Upper lobe of left lung (tissue), 6 donors: Measurements from ENCODE around the gene PGD. TPM values are rescaled to one million over a fixed set of nuclear protein-coding genes. Genes with fewer than 3 reads are reported as not detected.

Experiments
- ATAC-seq, 2 donors: fragments of 200-7000 bp; cut with Tn5 transposase; one replicate each; pipeline ENCODE4 v1.9.1; 2022; ENCODE audit warnings: mild to moderate bottlenecking in 2 of 2, moderate library complexity in 2 of 2; ENCODE audit not compliant: low FRiP score in 2 of 2
- DNase-seq, 2 donors: peaks; one replicate each; pipeline ENCODE4 v3.0.0-alpha.2; 2019 to 2020
- H3K27ac ChIP-seq, 4 donors: fragments of 200-600 bp; sonication (generic); one replicate each; pipeline ENCODE4 v1.5.1; 2016 to 2019
- H3K27me3 ChIP-seq, 4 donors: fragments of 200-600 bp; sonication (generic); one replicate each; pipeline ENCODE4 v1.5.1; 2017 to 2019
- H3K36me3 ChIP-seq, 4 donors: fragments of 200-600 bp; sonication (generic); one replicate each; pipeline ENCODE4 v1.5.1; 2016 to 2019
- H3K4me1 ChIP-seq, 4 donors: fragments of 200-600 bp; sonication (generic); one replicate each; pipeline ENCODE4 v1.5.1; 2018 to 2019
- H3K4me3 ChIP-seq, 4 donors: fragments of 200-600 bp; sonication (generic); one replicate each; pipeline ENCODE4 v1.5.1; 2017 to 2019; ENCODE audit warnings: mild to moderate bottlenecking in 2 of 4, moderate library complexity in 1 of 4
- H3K9me3 ChIP-seq, 4 donors: fragments of 200-600 bp; sonication (generic); one replicate each; pipeline ENCODE4 v1.5.1; 2018 to 2019
- EP300 ChIP-seq, 4 donors: sonication (generic); formaldehyde crosslinking; IDR thresholded peaks; one replicate each; pipeline ENCODE4 v1.5.1; 2017; ENCODE audit warnings: antibody characterized with exemption in 4 of 4, control low read depth in 2 of 4
- POLR2A ChIP-seq, 4 donors: fragments of 450-650 bp; IDR thresholded peaks; one replicate each; pipeline ENCODE4 v1.5.1; 2016 to 2017; ENCODE audit warnings: antibody characterized with exemption in 4 of 4, mild to moderate bottlenecking in 2 of 4
- POLR2AphosphoS5 ChIP-seq, 2 donors: sonication (generic); formaldehyde crosslinking; IDR thresholded peaks; one replicate each; pipeline ENCODE4 v1.5.1; 2017; ENCODE audit warnings: antibody characterized with exemption in 2 of 2
- WGBS, 2 donors: methylation state at CpG; one replicate each; pipeline ENCODE4 v1.1.5; 2017 to 2018; 5-methylcytosine and 5-hydroxymethylcytosine counted together
- total RNA-seq, 6 donors: library from RNA; depleted of rRNA in 4 of 6; stranded (reverse); fragments of >200 nt in 4 of 6; gene quantifications; one replicate each; pipeline versions ENCODE4 v1.1.0 to v1.2.1, GENCODE V29; 2016 to 2021
- TF ChIP-seq, protein P1 (sequence below), 6 experiments: fragments of 450-650 bp in 4 of 6; fragments of 200-600 bp in 2 of 6; sonication (generic) in 2 of 6; IDR thresholded peaks; one replicate each; pipeline ENCODE4 v1.5.1; 2016 to 2019; ENCODE audit warnings: antibody characterized with exemption in 6 of 6
- donor health status: DM: no; HTN: no; CAD: no; lungs with moderate emphysema.
- donor health status: DM: no; HTN: yes; CAD: no; lungs with severe emphysema.

Gene PGD
- total RNA-seq, 6 donors from 2014 or later: 118 to 211 (median 183) TPM

DNA sequence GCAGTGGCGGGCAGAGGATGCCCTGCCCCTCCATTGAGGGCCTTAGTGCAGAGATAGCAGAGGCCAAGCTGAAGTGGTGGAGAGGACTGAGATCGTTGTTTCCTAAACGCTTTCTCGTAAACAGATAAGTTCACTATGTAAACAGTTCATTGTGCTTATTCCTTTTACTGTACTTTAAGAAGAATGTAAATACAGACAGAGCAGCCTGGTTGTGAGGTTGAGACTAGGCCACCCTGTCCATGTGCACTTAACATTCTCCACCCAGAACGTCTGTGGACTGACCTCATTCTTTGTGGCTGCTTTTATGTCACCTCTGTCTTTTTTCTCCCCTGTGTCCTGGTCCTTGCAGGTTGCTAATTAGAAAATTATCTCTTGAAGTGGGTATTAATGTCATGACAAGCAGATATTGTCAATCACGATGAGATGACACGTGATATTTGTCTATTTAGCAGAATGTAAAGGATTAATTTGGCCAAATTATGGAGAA lies 39.9 kb downstream of the PGD start:
- peaks cover 0 to 12% (median 3%) of the 10 kb centered on the region in 4 donors for H3K4me1 ChIP-seq
- ATAC-seq: peak in 1 of 2 donors; percentile 46
- peak overlapping the region in 1 of 4 donors; percentile 22 for H3K27ac ChIP-seq
- 47 to 54% methylated on average over 7 of the region's 7 CpGs for WGBS, 2 donors
- no peaks in the 10 kb centered on the region for H3K9me3 ChIP-seq
- H3K4me3 ChIP-seq: no peak overlapping the region
- no peaks in the 10 kb centered on the region for H3K27me3 ChIP-seq
- TF ChIP-seq, protein P1, sequence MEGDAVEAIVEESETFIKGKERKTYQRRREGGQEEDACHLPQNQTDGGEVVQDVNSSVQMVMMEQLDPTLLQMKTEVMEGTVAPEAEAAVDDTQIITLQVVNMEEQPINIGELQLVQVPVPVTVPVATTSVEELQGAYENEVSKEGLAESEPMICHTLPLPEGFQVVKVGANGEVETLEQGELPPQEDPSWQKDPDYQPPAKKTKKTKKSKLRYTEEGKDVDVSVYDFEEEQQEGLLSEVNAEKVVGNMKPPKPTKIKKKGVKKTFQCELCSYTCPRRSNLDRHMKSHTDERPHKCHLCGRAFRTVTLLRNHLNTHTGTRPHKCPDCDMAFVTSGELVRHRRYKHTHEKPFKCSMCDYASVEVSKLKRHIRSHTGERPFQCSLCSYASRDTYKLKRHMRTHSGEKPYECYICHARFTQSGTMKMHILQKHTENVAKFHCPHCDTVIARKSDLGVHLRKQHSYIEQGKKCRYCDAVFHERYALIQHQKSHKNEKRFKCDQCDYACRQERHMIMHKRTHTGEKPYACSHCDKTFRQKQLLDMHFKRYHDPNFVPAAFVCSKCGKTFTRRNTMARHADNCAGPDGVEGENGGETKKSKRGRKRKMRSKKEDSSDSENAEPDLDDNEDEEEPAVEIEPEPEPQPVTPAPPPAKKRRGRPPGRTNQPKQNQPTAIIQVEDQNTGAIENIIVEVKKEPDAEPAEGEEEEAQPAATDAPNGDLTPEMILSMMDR (IDR thresholded peaks at IDR 0.05): no peak
- TF ChIP-seq POLR2AphosphoS5 (IDR thresholded peaks at IDR 0.05) (peak in 1 of 2 donors; percentile 30), EP300 (IDR thresholded peaks at IDR 0.05) (peak in 1 of 4 donors; percentile 9), POLR2A (IDR thresholded peaks at IDR 0.05) (no peak)
- peaks cover 0 to 7% (median 1%) of the 10 kb centered on the region in 4 donors for H3K36me3 ChIP-seq
- no peak for DNase-seq

- WGBS, 2 donors: 97% methylated on average over 2 of the region's 2 CpGs
- H3K27me3 ChIP-seq: no peaks in the 10 kb centered on the region
Observed at GRCh38 chr1:10440305-10440704, 41.4 kb downstream of the PGD start.

GRCh38 chr1:10440794-10441193 lies 41.9 kb downstream of the PGD start:
- TF ChIP-seq POLR2AphosphoS5 (IDR thresholded peaks at IDR 0.05): no peak
- no peak for TF ChIP-seq EP300 (IDR thresholded peaks at IDR 0.05)
- TF ChIP-seq POLR2A (IDR thresholded peaks at IDR 0.05): no peak
- TF ChIP-seq, protein P1 (IDR thresholded peaks at IDR 0.05): no peak
- no peak for ATAC-seq

More at GRCh38 chr1:10440305-10440704, 41.4 kb downstream of the PGD start:
- TF ChIP-seq POLR2A (IDR thresholded peaks at IDR 0.05) (no peak), POLR2AphosphoS5 (IDR thresholded peaks at IDR 0.05) (no peak), EP300 (IDR thresholded peaks at IDR 0.05) (no peak)
- TF ChIP-seq, protein P1 (IDR thresholded peaks at IDR 0.05): no peak
- Histone ChIP-seq H3K4me1 (peaks cover 0 to 12% (median 3%) of the 10 kb centered on the region in 4 donors), H3K4me3 (no peak overlapping the region), H3K27ac (no peak overlapping the region), H3K9me3 (no peaks in the 10 kb centered on the region), H3K36me3 (peaks cover 0 to 14% (median 1%) of the 10 kb centered on the region in 4 donors)
- ATAC-seq (no peak), DNase-seq (no peak)

DNA sequence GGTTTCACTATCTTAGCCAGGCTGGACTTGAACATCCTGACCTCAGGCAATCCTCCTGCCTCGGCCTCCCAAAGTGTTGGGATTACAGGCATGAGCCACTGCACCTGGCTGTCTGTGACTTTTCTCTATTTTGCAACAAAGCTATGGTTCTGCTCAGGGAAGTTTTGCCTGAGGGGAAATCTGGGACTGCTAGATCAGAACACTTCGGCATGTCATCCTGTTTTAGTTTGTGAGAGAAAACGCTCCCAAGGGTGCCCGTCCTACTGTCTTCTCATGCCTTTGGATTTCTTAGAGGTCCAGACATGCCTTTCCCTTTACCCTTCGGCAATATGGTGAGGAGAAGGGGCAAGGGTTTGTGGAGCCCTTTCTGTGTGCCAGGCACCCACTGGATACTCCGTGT lies 45.4 kb downstream of the PGD start:
- 94 to 95% methylated on average over 6 of the region's 6 CpGs for WGBS, 2 donors
- Histone ChIP-seq H3K27ac (no peak overlapping the region), H3K27me3 (no peaks in the 10 kb centered on the region), H3K4me1 (peaks cover 0 to 1% (median 0%) of the 10 kb centered on the region in 4 donors), H3K4me3 (no peak overlapping the region), H3K9me3 (no peaks in the 10 kb centered on the region), H3K36me3 (peaks cover 0 to 14% (median 1%) of the 10 kb centered on the region in 4 donors)
- TF ChIP-seq POLR2A (IDR thresholded peaks at IDR 0.05): no peak
- no peak for TF ChIP-seq EP300 (IDR thresholded peaks at IDR 0.05)
- TF ChIP-seq, protein P1 (IDR thresholded peaks at IDR 0.05): no peak
- no peak for TF ChIP-seq POLR2AphosphoS5 (IDR thresholded peaks at IDR 0.05)
- DNase-seq: no peak
- no peak for ATAC-seq

More at GRCh38 chr1:10440794-10441193, 41.9 kb downstream of the PGD start:
- Histone ChIP-seq H3K27me3 (no peaks in the 10 kb centered on the region), H3K4me1 (peaks cover 0 to 12% (median 3%) of the 10 kb centered on the region in 4 donors), H3K4me3 (no peak overlapping the region), H3K9me3 (no peaks in the 10 kb centered on the region), H3K36me3 (peaks cover 0 to 14% (median 1%) of the 10 kb centered on the region in 4 donors), H3K27ac (no peak overlapping the region)
- WGBS, 2 donors: 95 to 99% methylated on average over 5 of the region's 5 CpGs
- no peak for DNase-seq
